H1 (cell line): ENCODE data around the gene RTTN.
A peak's percentile ranks its signal among the peaks of the same experiment; 100 is the strongest.

Experiments used
- ATF3 ChIP-seq: IDR thresholded peaks from 2 replicates; pipeline ENCODE4 v1.6.1; 2011; ENCODE audit warnings: low read depth, mild to moderate bottlenecking, low read length; ENCODE audit not compliant: insufficient read depth
- BRCA1 ChIP-seq: IDR thresholded peaks from 2 replicates; pipeline ENCODE4 v1.6.1; 2012; ENCODE audit warnings: low read depth, low read length, improper control_type of control experiment
- CTCF ChIP-seq, 3 experiments: IDR thresholded peaks; 1 replicate in 2 of 3; 2 replicates in 1 of 3; pipeline versions ENCODE4 v1.5.1 to v1.6.1; 2011; ENCODE audit warnings: low read length in 3 of 3, mild to moderate bottlenecking in 3 of 3, inconsistent platforms in 2 of 3, low read depth in 1 of 3, moderate library complexity in 1 of 3; ENCODE audit not compliant: insufficient read depth in 1 of 3; ENCODE audit errors: control extremely low read depth in 1 of 3

- TF ChIP-seq ATF3 (no peak), CTCF (IDR thresholded peaks at IDR 0.05; ENCODE audit: control extremely low read depth in 1 of 3, insufficient read depth in 1 of 3, low read depth in 1 of 3, low read length in 3 of 3) (0 out of 4 replicates have a peak, but pooled peaks of 1 of the 3 experiments have one; percentile 12), BRCA1 (no peak)
Measured at GRCh38 chr18:70207181-70207580, 1.7 kb upstream of the RTTN start.
